H9 (cell line): Measurements from ENCODE around the gene KLHL5. TPM values are rescaled to one million over a fixed set of nuclear protein-coding genes. Genes with fewer than 3 reads are reported as not detected.

Experiments used
- DNase-seq: peaks from one replicate; pipeline ENCODE4 v3.0.0-alpha.2; 2017
- H2AFZ ChIP-seq: one replicate; pipeline ENCODE4 v1.6.1; 2013; ENCODE audit warnings: mild to moderate bottlenecking, low read length, control low read depth, moderate library complexity
- H2AK5ac ChIP-seq: 2 replicates; pipeline ENCODE4 v1.6.1; 2013; ENCODE audit warnings: low read length, control low read depth, mixed read lengths; ENCODE audit not compliant: insufficient read length
- H2BK120ac ChIP-seq: one replicate; pipeline ENCODE4 v1.6.1; 2013; ENCODE audit warnings: low read depth, mild to moderate bottlenecking, low read length, control low read depth, inconsistent platforms; ENCODE audit not compliant: poor library complexity, severe bottlenecking
- H2BK12ac ChIP-seq: 2 replicates; pipeline ENCODE4 v1.6.1; 2013; ENCODE audit warnings: low read length, control low read depth, mixed read lengths, low read depth; ENCODE audit not compliant: insufficient read length
- H2BK15ac ChIP-seq: 2 replicates; pipeline ENCODE4 v1.6.1; 2013; ENCODE audit warnings: low read depth, low read length, control low read depth
- H2BK20ac ChIP-seq: one replicate; pipeline ENCODE4 v1.6.1; 2013; ENCODE audit warnings: low read depth, mild to moderate bottlenecking, low read length, control low read depth, inconsistent platforms; ENCODE audit not compliant: poor library complexity, severe bottlenecking
- H2BK5ac ChIP-seq: 2 replicates; pipeline ENCODE4 v1.6.1; 2013; ENCODE audit warnings: low read length, control low read depth, mixed read lengths; ENCODE audit not compliant: insufficient read length
- H3K14ac ChIP-seq: 2 replicates; pipeline ENCODE4 v1.6.1; 2013; ENCODE audit warnings: low read length, control low read depth; ENCODE audit not compliant: insufficient read depth
- H3K18ac ChIP-seq: 2 replicates; pipeline ENCODE4 v1.6.1; 2013; ENCODE audit warnings: low read depth, mild to moderate bottlenecking, mixed read lengths, low read length, control low read depth; ENCODE audit not compliant: insufficient read length
- H3K23ac ChIP-seq: 2 replicates; pipeline ENCODE4 v1.6.1; 2013; ENCODE audit warnings: low read length, control low read depth, mixed read lengths, low read depth; ENCODE audit not compliant: insufficient read length
- H3K23me2 ChIP-seq: 2 replicates; pipeline ENCODE4 v1.6.1; 2013; ENCODE audit warnings: low read depth, mild to moderate bottlenecking, mixed read lengths, low read length, control low read depth; ENCODE audit not compliant: insufficient read length, poor library complexity, severe bottlenecking
- H3K27ac ChIP-seq: 2 replicates; pipeline ENCODE4 v1.5.1; 2013; ENCODE audit warnings: low read length, control low read depth, mixed read lengths, low read depth; ENCODE audit not compliant: insufficient read length
- H3K27me3 ChIP-seq: 2 replicates; pipeline ENCODE4 v1.6.1; 2013; ENCODE audit warnings: low read length, control low read depth, inconsistent platforms; ENCODE audit not compliant: insufficient read depth
- H3K4ac ChIP-seq: 2 replicates; pipeline ENCODE4 v1.6.1; 2013; ENCODE audit warnings: low read depth, mild to moderate bottlenecking, control low read depth, inconsistent platforms, low read length, moderate library complexity
- H3K4me1 ChIP-seq: 2 replicates; pipeline ENCODE4 v1.6.1; 2013; ENCODE audit warnings: low read length, control low read depth, inconsistent platforms; ENCODE audit not compliant: insufficient read depth
- H3K4me2 ChIP-seq: 2 replicates; pipeline ENCODE4 v1.6.1; 2013; ENCODE audit warnings: low read length, control low read depth, mixed read lengths; ENCODE audit not compliant: insufficient read length, insufficient read depth
- H3K56ac ChIP-seq: 2 replicates; pipeline ENCODE4 v1.6.1; 2013; ENCODE audit warnings: low read depth, mild to moderate bottlenecking, mixed read lengths, low read length, control low read depth; ENCODE audit not compliant: insufficient read length
- H3K79me1 ChIP-seq: 2 replicates; pipeline ENCODE4 v1.6.1; 2013; ENCODE audit warnings: low read depth, mild to moderate bottlenecking, moderate library complexity, low read length, control low read depth, inconsistent platforms; ENCODE audit not compliant: insufficient read depth, poor library complexity, severe bottlenecking
- H3K79me2 ChIP-seq: 2 replicates; pipeline ENCODE4 v1.6.1; 2013; ENCODE audit warnings: low read length, control low read depth, inconsistent platforms; ENCODE audit not compliant: insufficient read depth
- H3K9ac ChIP-seq: 2 replicates; pipeline ENCODE4 v1.6.1; 2013; ENCODE audit warnings: low read length, control low read depth, mixed read lengths; ENCODE audit not compliant: insufficient read length; ENCODE audit errors: extremely low read depth
- H3K9me3 ChIP-seq: one replicate; pipeline ENCODE4 v1.6.1; 2013; ENCODE audit warnings: low read depth, low read length, inconsistent platforms; ENCODE audit not compliant: control insufficient read depth
- H3T11ph ChIP-seq: one replicate; pipeline ENCODE4 v1.6.1; 2013; ENCODE audit warnings: mild to moderate bottlenecking, low read length, control low read depth, inconsistent platforms
- H4K20me1 ChIP-seq: one replicate; pipeline ENCODE4 v1.6.1; 2013; ENCODE audit not compliant: control insufficient read depth, insufficient read length, insufficient read depth
- H4K5ac ChIP-seq: 2 replicates; pipeline ENCODE4 v1.6.1; 2013; ENCODE audit warnings: low read depth, mild to moderate bottlenecking, mixed read lengths, low read length, control low read depth; ENCODE audit not compliant: insufficient read length
- H4K8ac ChIP-seq: replicated peaks from 2 replicates; pipeline ENCODE4 v1.6.1; 2013; ENCODE audit warnings: low read length, control low read depth, mixed read lengths, low read depth; ENCODE audit not compliant: insufficient read length
- H4K91ac ChIP-seq: 2 replicates; pipeline ENCODE4 v1.6.1; 2013; ENCODE audit warnings: low read depth, mild to moderate bottlenecking, moderate library complexity, mixed read lengths, low read length, control low read depth; ENCODE audit not compliant: insufficient read length
- H3K27ac Mint-ChIP-seq, 3 experiments: 2 replicates in 2 of 3; 3 replicates in 1 of 3; pipeline ENCODE4 v1.8.0; 2020 to 2021; ENCODE audit warnings: mixed read lengths in 3 of 3, mild to moderate bottlenecking in 1 of 3, moderate library complexity in 1 of 3
- H3K27me3 Mint-ChIP-seq: 2 replicates; pipeline ENCODE4 v1.8.0; 2021; ENCODE audit warnings: low read depth, mild to moderate bottlenecking, moderate library complexity, mixed read lengths
- H3K36me3 Mint-ChIP-seq, 3 experiments: 2 replicates in 2 of 3; 3 replicates in 1 of 3; pipeline ENCODE4 v1.8.0; 2020 to 2021; ENCODE audit warnings: low read depth in 3 of 3, mixed read lengths in 3 of 3; ENCODE audit not compliant: insufficient read depth in 1 of 3
- H3K4me1 Mint-ChIP-seq, 2 experiments: 2 replicates each; pipeline ENCODE4 v1.8.0; 2020; ENCODE audit warnings: mixed read lengths in 2 of 2
- H3K4me3 Mint-ChIP-seq, 2 experiments: 2 replicates in 1 of 2; 3 replicates in 1 of 2; pipeline ENCODE4 v1.8.0; 2020 to 2021; ENCODE audit warnings: mild to moderate bottlenecking in 2 of 2, mixed read lengths in 2 of 2, moderate library complexity in 1 of 2
- H3K9me3 Mint-ChIP-seq, 2 experiments: 2 replicates in 1 of 2; 3 replicates in 1 of 2; pipeline ENCODE4 v1.8.0; 2020; ENCODE audit warnings: mild to moderate bottlenecking in 2 of 2, mixed read lengths in 2 of 2, moderate library complexity in 1 of 2
- WGBS: extraction: QIAGEN DNeasy Blood & Tissue Kit; methylation state at CpG from one replicate; pipeline ENCODE4 v1.1.7; 2013; ENCODE audit warnings: missing lambda C conversion rate, low lambda C conversion rate, mixed read lengths; ENCODE audit not compliant: insufficient read length; ENCODE audit errors: extremely low coverage; 5-methylcytosine and 5-hydroxymethylcytosine counted together
- total RNA-seq: library from RNA; stranded (reverse); gene quantifications from 2 replicates; pipeline ENCODE4 v1.2.1, GENCODE V29; 2021
- TF ChIP-seq, protein P1 (sequence below): fragments of 200-600 bp; sonication (generic); conservative IDR thresholded peaks from 3 replicates; pipeline ENCODE4 v1.8.0; 2021; ENCODE audit warnings: antibody characterized with exemption, mild to moderate bottlenecking

The KLHL5 gene
- total RNA-seq, 1 experiment from 2014 or later: 16.8 TPM

DNA sequence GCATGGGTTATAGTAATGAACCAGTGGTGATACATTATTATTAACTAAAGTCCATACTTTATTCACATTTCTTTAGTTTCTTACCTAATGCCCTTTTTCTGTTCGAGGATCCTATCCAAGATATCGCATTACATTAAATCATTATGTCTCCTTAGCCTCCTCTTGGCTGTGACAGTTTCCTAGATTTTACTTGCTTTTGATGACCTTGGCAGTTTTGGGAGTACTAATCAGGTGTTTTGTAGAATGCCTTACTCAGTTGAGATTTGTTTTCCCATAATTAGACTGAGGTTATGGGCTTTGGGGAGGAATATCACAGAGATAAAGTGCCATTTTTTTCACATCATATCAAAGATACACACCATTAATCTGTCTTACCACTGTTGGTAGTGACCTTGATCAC, 5.0 kb downstream of the KLHL5 start:
- Histone ChIP-seq H3K23ac (no peak overlapping the region), H3K4me1 (peaks cover 4% of the 10 kb centered on the region; the same call in 1 of the 2 replicates), H3K9me3 (no peaks in the 10 kb centered on the region), H3K14ac (no peak overlapping the region), H3K27me3 (no peaks in the 10 kb centered on the region), H3K79me1 (no peaks in the 10 kb centered on the region), H4K8ac (no peak overlapping the region), H3K23me2 (no peaks in the 10 kb centered on the region), H3K56ac (no peak overlapping the region), H2AK5ac (no peak overlapping the region), H3K18ac (no peak overlapping the region), H3K27ac (no peak overlapping the region), H2AFZ (no peak overlapping the region), H3T11ph (no peak overlapping the region), H3K9ac (no peak overlapping the region), H2BK5ac (no peak overlapping the region), H2BK120ac (no peak overlapping the region), H4K5ac (no peak overlapping the region), H4K20me1 (peaks cover 2% of the 10 kb centered on the region), H2BK20ac (no peak overlapping the region), H4K91ac (no peak overlapping the region), H2BK15ac (no peak overlapping the region), H3K4me2 (no peak overlapping the region), H3K4ac (no peak overlapping the region), H2BK12ac (no peak overlapping the region), H3K79me2 (0 out of 2 replicates have a peak, but pooled peaks cover 2% of the 10 kb centered on the region)
- Mint-ChIP-seq H3K4me3 (no peak overlapping the region), H3K4me1 (peaks cover 13 to 24% of the 10 kb centered on the region in 2 experiments), H3K27ac (no peak overlapping the region), H3K9me3 (no peaks in the 10 kb centered on the region), H3K36me3 (no peaks in the 10 kb centered on the region), H3K27me3 (no peaks in the 10 kb centered on the region)
- no peak for DNase-seq
- no CpG with 5 or more reads among the region's 2 CpGs for WGBS
- TF ChIP-seq, protein P1, sequence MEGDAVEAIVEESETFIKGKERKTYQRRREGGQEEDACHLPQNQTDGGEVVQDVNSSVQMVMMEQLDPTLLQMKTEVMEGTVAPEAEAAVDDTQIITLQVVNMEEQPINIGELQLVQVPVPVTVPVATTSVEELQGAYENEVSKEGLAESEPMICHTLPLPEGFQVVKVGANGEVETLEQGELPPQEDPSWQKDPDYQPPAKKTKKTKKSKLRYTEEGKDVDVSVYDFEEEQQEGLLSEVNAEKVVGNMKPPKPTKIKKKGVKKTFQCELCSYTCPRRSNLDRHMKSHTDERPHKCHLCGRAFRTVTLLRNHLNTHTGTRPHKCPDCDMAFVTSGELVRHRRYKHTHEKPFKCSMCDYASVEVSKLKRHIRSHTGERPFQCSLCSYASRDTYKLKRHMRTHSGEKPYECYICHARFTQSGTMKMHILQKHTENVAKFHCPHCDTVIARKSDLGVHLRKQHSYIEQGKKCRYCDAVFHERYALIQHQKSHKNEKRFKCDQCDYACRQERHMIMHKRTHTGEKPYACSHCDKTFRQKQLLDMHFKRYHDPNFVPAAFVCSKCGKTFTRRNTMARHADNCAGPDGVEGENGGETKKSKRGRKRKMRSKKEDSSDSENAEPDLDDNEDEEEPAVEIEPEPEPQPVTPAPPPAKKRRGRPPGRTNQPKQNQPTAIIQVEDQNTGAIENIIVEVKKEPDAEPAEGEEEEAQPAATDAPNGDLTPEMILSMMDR: no peak
